Measurements from ENCODE around the gene TLL2. TPM values are rescaled to one million over a fixed set of nuclear protein-coding genes. Genes with fewer than 3 reads are reported as not detected.
A peak's percentile ranks its signal among the peaks of the same experiment; 100 is the strongest.

The TLL2 gene
- total and polyA plus RNA-seq, 11 donors, result 1.8 to 8.6 (median 4.6) TPM

DNA sequence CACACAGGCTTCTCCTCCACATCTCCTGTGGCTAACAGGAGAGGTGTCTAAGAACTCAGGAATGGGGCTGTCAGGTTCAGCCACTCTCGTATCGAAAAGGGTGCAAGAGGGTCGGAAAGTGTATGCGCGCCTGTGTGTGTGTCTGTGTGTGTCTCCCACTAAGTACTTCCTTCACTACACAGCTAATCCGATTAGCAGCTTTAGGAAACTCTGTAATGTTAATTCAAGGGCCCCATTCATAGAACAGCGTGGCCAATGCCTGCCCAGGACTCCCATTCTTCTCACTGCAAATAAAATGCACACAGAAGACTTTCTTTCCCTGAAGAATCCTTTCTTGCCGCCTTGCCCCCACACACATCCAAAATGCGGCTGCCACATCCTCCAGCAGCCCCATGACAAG, 39.9 kb downstream of the TLL2 start:
- no peak for TF ChIP-seq POLR2A (IDR thresholded peaks at IDR 0.05)
- TF ChIP-seq, protein P1, sequence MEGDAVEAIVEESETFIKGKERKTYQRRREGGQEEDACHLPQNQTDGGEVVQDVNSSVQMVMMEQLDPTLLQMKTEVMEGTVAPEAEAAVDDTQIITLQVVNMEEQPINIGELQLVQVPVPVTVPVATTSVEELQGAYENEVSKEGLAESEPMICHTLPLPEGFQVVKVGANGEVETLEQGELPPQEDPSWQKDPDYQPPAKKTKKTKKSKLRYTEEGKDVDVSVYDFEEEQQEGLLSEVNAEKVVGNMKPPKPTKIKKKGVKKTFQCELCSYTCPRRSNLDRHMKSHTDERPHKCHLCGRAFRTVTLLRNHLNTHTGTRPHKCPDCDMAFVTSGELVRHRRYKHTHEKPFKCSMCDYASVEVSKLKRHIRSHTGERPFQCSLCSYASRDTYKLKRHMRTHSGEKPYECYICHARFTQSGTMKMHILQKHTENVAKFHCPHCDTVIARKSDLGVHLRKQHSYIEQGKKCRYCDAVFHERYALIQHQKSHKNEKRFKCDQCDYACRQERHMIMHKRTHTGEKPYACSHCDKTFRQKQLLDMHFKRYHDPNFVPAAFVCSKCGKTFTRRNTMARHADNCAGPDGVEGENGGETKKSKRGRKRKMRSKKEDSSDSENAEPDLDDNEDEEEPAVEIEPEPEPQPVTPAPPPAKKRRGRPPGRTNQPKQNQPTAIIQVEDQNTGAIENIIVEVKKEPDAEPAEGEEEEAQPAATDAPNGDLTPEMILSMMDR (IDR thresholded peaks at IDR 0.05), result no peak
- ATAC-seq (no peak), DNase-seq (no peak)
- Histone ChIP-seq H3K4me3 (no peak overlapping the region), H3K27ac (no peak overlapping the region), H3K4me1 (peaks cover 0 to 9% (median 0%) of the 10 kb centered on the region in 12 donors), H3K27me3 (no peaks in the 10 kb centered on the region), H3K9me3 (peaks cover 0 to 5% (median 0%) of the 10 kb centered on the region in 12 donors), H3K36me3 (no peaks in the 10 kb centered on the region)
- WGBS, 4 donors, result 83 to 89% (median 85%) methylated on average over 9 of the region's 9 CpGs
- intact Hi-C loops (cut with DNase I), result loop anchor here in 2 of 10 donors (5.0 to 10.0 kb wide), 2 partner anchors 59 to 77 kb away; no protein-coding TSS in a partner anchor

DNA sequence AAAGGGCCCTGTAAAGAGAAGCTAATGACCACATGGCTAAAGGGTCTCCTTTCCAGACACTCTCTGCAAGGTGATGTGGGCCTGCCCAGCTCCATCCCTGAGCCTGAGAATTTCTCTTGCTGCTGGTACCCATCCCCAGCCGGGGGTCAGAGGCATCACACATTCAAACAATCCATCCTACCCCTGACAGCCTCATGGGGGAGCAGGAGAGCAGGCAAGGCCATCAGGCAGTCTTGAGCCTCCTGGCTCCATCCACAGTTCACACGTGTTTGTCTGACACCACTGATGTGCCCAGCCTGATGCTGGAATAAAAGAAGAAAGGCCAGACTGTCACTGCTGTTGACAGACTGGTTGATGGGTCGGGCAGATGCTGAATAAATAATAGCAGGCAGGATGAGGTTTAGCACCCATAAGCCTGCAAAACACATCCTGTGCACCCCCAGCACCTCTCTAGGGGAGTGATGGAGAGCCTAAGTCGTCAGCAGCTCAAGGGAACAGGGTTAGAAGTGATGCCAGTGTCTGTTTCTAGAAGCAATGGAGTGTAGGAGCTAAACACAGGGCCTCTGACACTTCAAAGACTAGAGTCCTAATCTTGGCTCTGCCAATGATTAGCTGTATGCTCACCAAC, 43.5 kb downstream of the TLL2 start:
- intact Hi-C loops (cut with DNase I), result loop anchor here in 2 of 10 donors (5.0 to 10.0 kb wide), 2 partner anchors 55 to 73 kb away; no protein-coding TSS in a partner anchor
- Histone ChIP-seq H3K4me3 (no peak overlapping the region), H3K27me3 (no peaks in the 10 kb centered on the region), H3K9me3 (peaks cover 0 to 5% (median 0%) of the 10 kb centered on the region in 12 donors), H3K27ac (no peak overlapping the region), H3K4me1 (peaks cover 0 to 9% (median 0%) of the 10 kb centered on the region in 12 donors), H3K36me3 (no peaks in the 10 kb centered on the region)
- WGBS, 4 donors, result 17 to 24% (median 23%) methylated on average over 4 of the region's 4 CpGs
- ATAC-seq, result peak; percentile 55 to 83 (median 78)
- TF ChIP-seq POLR2A (IDR thresholded peaks at IDR 0.05), result no peak
- TF ChIP-seq, protein P1 (IDR thresholded peaks at IDR 0.05), result peak; percentile 25 to 63 (median 46)
- DNase-seq, result peak in 4 of 5 donors; percentile 20 to 62 (median 38)

DNA sequence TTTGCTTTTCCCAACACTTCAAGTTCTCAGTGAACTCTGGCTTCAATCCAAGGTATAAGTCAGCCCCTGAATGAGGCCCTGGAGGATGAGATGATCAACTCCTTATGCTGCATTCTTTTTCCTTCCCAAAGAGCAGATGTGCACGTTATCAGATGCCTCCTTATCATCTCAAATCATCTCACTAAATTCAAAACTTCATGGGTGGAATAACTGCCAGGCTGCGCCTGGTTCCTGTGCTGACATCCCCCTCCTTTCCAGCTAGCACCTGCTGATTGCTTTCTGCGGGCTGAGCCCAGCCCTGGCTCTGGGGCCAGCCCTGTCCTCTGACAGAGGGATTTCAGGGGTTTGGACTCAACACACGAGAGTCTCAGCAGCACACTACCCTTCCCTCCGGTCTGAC, 44.9 kb downstream of the TLL2 start:
- intact Hi-C loops (cut with DNase I), result no loop called here
- 50 to 65% (median 55%) methylated on average over 5 of the region's 5 CpGs for WGBS, 4 donors
- DNase-seq, result no peak
- TF ChIP-seq POLR2A (IDR thresholded peaks at IDR 0.05), result no peak
- TF ChIP-seq, protein P1 (IDR thresholded peaks at IDR 0.05), result no peak
- ATAC-seq, result no peak
- Histone ChIP-seq H3K4me1 (peaks cover 0 to 9% (median 0%) of the 10 kb centered on the region in 12 donors), H3K4me3 (no peak overlapping the region), H3K9me3 (no peaks in the 10 kb centered on the region), H3K36me3 (no peaks in the 10 kb centered on the region), H3K27me3 (no peaks in the 10 kb centered on the region), H3K27ac (no peak overlapping the region)

DNA sequence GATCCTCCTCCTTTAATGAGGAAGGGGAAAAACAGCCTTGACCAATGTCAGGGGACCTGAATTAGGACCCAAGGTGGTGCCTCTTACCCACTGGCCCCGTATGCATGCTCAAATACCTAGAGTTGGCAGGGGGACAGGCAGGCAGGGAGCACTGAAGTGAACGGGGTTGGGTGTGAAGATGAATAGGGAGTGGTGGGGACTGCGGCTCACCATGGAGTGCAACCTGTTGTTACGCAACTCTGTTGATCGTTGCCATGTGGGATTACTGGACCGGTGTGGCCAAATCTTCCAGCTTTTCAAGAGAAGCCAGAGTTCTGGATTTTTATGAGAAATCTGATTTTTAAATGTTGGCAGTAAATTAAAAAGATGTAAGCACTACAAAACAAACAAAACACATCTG, 48.1 kb downstream of the TLL2 start:
- intact Hi-C loops (cut with DNase I), result no loop called here
- TF ChIP-seq POLR2A (IDR thresholded peaks at IDR 0.05), result no peak
- TF ChIP-seq, protein P1 (IDR thresholded peaks at IDR 0.05), result no peak
- H3K4me1 ChIP-seq, result peaks cover 0 to 9% (median 0%) of the 10 kb centered on the region in 12 donors
- 71 to 92% (median 85%) methylated on average over 6 of the region's 6 CpGs for WGBS, 4 donors
- no peaks in the 10 kb centered on the region for H3K27me3 ChIP-seq
- H3K27ac ChIP-seq, result no peak overlapping the region
- H3K4me3 ChIP-seq, result no peak overlapping the region
- DNase-seq, result no peak
- H3K9me3 ChIP-seq, result peaks cover 0 to 2% (median 0%) of the 10 kb centered on the region in 12 donors
- peak in 1 of 4 donors; percentile 24 for ATAC-seq
- no peaks in the 10 kb centered on the region for H3K36me3 ChIP-seq
